ENCODE measurements around the gene LRRC74B. TPM values are rescaled to one million over a fixed set of nuclear protein-coding genes. Genes with fewer than 3 reads are reported as not detected.
A peak's percentile ranks its signal among the peaks of the same experiment; 100 is the strongest.

The LRRC74B gene
- total RNA-seq, 2 experiments from 2014 or later, result not detected

- H3K4me3 Mint-ChIP-seq, result no peak overlapping the region
These were observed 30.2 kb upstream of the LRRC74B start for GRCh38 chr22:21015466-21016006.

DNA sequence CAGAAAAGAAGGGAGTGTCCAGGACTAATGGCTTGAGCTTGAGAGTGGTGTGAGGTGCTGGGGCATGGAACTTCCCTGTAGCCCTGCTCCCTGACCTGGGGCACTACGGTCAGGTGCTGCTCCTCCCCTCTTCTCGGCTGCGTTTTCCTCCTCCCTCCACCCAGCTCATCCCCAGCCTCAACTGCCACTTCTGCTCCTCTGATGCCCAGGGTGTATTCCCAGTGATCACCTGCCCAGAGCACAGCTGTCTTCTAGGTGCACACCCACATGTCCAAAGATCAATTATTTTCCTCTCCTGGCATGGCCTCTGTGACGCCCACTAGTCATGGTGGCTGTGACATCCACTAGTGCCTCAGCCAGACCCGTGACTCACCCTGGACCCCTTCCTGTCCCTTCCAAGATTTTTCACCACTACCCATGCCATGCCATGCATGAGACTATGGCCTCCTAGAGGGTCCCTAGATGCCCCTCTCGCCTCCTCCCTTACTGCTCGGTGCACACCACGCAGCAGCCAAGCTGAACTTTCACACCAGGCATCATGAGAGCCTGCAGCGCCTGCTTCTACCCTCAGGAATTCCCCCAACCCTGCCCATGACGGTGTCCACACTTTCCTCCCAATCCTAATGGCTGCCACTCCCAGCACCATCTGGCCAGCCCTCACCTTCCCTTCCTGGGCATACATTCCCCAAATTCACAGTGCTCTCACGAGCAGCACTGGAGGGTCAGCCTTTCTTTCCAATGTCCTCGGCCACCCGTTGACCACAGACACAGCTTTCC lies 28.9 kb upstream of the LRRC74B start:
- Mint-ChIP-seq H3K27ac (no peak overlapping the region), H3K27me3 (no peaks in the 10 kb centered on the region), H3K9me3 (no peaks in the 10 kb centered on the region), H3K4me3 (no peak overlapping the region), H3K4me1 (ENCODE audit: low read depth) (peaks cover 19% of the 10 kb centered on the region), H3K36me3 (ENCODE audit: low read depth) (no peaks in the 10 kb centered on the region)
- ATAC-seq, result no peak
- TF ChIP-seq CTCF (IDR thresholded peaks at IDR 0.05), result no peak
- DNase-seq, result no peak
- POLR2A ChIA-PET, result no interaction called here
- CTCF ChIA-PET, result no interaction called here
- intact Hi-C loops (cut with micrococcal nuclease), result no loop called here

More at GRCh38 chr22:21015466-21016006, 30.2 kb upstream of the LRRC74B start:
- intact Hi-C loops (cut with micrococcal nuclease), result no loop called here
- no peaks in the 10 kb centered on the region for H3K36me3 Mint-ChIP-seq (ENCODE audit: low read depth)
- no peak for TF ChIP-seq CTCF (IDR thresholded peaks at IDR 0.05)
- H3K9me3 Mint-ChIP-seq, result no peaks in the 10 kb centered on the region
- no peak for DNase-seq
- POLR2A ChIA-PET, result interaction anchor here (0.8 to 1.3 kb wide), 3 partner anchors 14 to 28 kb away, joined by 3 read pairs; partner anchors contain the start of gene THAP7
- CTCF ChIA-PET, result interaction anchor here (1.3 kb wide), 1 partner anchor 12 kb away, joined by 4 read pairs; no protein-coding TSS in a partner anchor
- peaks cover 19% of the 10 kb centered on the region for H3K4me1 Mint-ChIP-seq (ENCODE audit: low read depth)
- no peaks in the 10 kb centered on the region for H3K27me3 Mint-ChIP-seq
- no peak overlapping the region for H3K27ac Mint-ChIP-seq
- no peak for ATAC-seq

- Mint-ChIP-seq H3K9me3 (no peaks in the 10 kb centered on the region), H3K4me3 (no peak overlapping the region), H3K36me3 (ENCODE audit: low read depth) (no peaks in the 10 kb centered on the region), H3K4me1 (ENCODE audit: low read depth) (peaks cover 19% of the 10 kb centered on the region), H3K27me3 (no peaks in the 10 kb centered on the region), H3K27ac (no peak overlapping the region)
- DNase-seq (no peak), ATAC-seq (no peak)
- POLR2A ChIA-PET, result interaction anchor here (1.5 kb wide), 1 partner anchor 9 kb away, joined by 4 read pairs; no protein-coding TSS in a partner anchor
- intact Hi-C loops (cut with micrococcal nuclease), result no loop called here
- TF ChIP-seq CTCF (IDR thresholded peaks at IDR 0.05), result no peak
- CTCF ChIA-PET, result interaction anchor here (1.4 kb wide), 1 partner anchor 133 kb away, joined by 4 read pairs; no protein-coding TSS in a partner anchor
These were observed 27.4 kb upstream of the LRRC74B start for GRCh38 chr22:21018314-21018713.

DNA sequence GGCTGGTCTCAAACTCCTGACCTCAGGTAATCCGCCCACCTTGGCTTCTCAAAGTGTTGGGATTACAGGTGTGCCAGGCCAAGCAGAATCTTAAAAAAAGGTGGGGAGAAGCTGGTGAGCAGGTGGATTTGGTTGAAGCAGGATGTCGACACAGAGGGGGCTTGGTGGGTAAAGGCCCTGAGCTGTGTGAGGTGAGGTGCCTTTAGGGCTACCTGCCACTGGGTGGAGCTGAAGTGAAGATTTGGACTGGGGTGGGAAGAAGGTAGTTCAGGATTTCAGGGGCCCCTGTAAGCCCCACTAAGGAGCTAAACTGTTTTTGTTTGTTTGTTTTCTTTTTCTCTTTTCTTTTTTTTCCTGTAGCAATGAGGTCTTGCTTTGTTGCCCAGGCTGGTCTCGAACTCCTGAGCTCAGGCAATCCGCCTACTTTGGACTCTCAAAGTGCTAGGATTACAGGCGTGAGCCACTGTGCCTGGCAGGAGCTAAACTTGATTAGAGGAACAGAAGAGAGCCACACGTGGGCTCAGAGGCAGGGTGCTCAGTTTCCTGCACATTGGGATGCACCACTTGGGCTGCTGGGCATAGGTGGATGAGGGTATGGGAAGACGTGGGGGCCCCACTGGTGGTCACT lies 24.8 kb upstream of the LRRC74B start:
- ATAC-seq (peak; percentile 84), DNase-seq (peak; percentile 60)
- ChIA-PET CTCF (interaction anchor here (0.7 to 1.7 kb wide), 14 partner anchors 8 to 218 kb away, joined by 3 to 7 read pairs (median 3); partner anchors contain the start of genes CRKL, LRRC74B and SLC7A4), POLR2A (interaction anchor here (0.6 to 1.0 kb wide), 2 partner anchors 18 to 604 kb away, joined by 3 read pairs; no protein-coding TSS in a partner anchor)
- intact Hi-C loops (cut with micrococcal nuclease), result no loop called here
- Mint-ChIP-seq H3K4me1 (ENCODE audit: low read depth) (peaks cover 10% of the 10 kb centered on the region), H3K9me3 (no peaks in the 10 kb centered on the region), H3K27me3 (no peaks in the 10 kb centered on the region), H3K36me3 (ENCODE audit: low read depth) (no peaks in the 10 kb centered on the region), H3K4me3 (no peak overlapping the region), H3K27ac (no peak overlapping the region)
- TF ChIP-seq CTCF (IDR thresholded peaks at IDR 0.05), result peak; percentile 44

Measured in activated CD8-positive, alpha-beta T cell treated with anti-CD3 and anti-CD28 coated beads for 36 hours (primary cell).